HCT116 (cell line): ENCODE results near the gene POLN. TPM values are rescaled to one million over a fixed set of nuclear protein-coding genes. Genes with fewer than 3 reads are reported as not detected.

ENCODE experiments used
- ATAC-seq: fragments of 200-7000 bp; cut with Tn5 transposase; 2 replicates; pipeline ENCODE4 v1.9.1; 2020; ENCODE audit warnings: mild to moderate bottlenecking, moderate library complexity
- Bru-seq: library from RNA; stranded (reverse); fragments of 400-500 nt; gene quantifications from one replicate; lab custom pipeline; 2021; lab: Mats Ljungman, UMichigan
- BruChase-seq, 2 experiments: library from RNA; stranded (reverse); fragments of 400-500 nt; gene quantifications; one replicate each; lab custom pipeline; 2021; lab: Mats Ljungman, UMichigan
- BruUV-seq: library from RNA; stranded (reverse); fragments of 400-500 nt; replicated peaks from 2 replicates; lab custom pipeline; 2021; lab: Mats Ljungman, UMichigan
- CTCF ChIA-PET: fragments of 300-600 bp; sonication (Branson Sonifier 250); formaldehyde crosslinking; loops from one replicate; lab custom pipeline; 2021; ENCODE audit warnings: antibody characterized with exemption; lab: Charles Lee
- POLR2A ChIA-PET: fragments of 300-600, 350-600 bp; sonication (Branson Sonifier 250); formaldehyde crosslinking; loops from one replicate; lab custom pipeline; 2021; ENCODE audit warnings: antibody characterized with exemption; lab: Charles Lee
- RAD21 ChIA-PET, 2 experiments: fragments of 300-600 bp; sonication (Branson Sonifier 250); formaldehyde crosslinking; loops; one replicate each; lab custom pipeline; 2023; ENCODE audit warnings: low total read pairs in 2 of 2; ENCODE audit not compliant: uncharacterized antibody in 2 of 2, unreplicated experiment in 2 of 2, low non-redundant PET in 1 of 2; lab: Charles Lee
- DNase-seq: peaks from one replicate; pipeline ENCODE4 v3.0.0-alpha.2; 2010; ENCODE audit warnings: low read depth, low spot score
- H2AFZ ChIP-seq: fragments of 200-600 bp; shearing (Covaris generic), sonication (generic); 2 replicates; pipeline ENCODE4 v1.6.1; 2017; ENCODE audit warnings: low read depth, mixed run types, mixed read lengths, antibody characterized with exemption, low read length; ENCODE audit not compliant: poor library complexity, severe bottlenecking
- H3K27ac ChIP-seq: 2 replicates; pipeline ENCODE4 v1.5.1; 2012; ENCODE audit warnings: low read depth, low read length
- H3K27me3 ChIP-seq: fragments of 200-600 bp; sonication (generic); 2 replicates; pipeline ENCODE4 v1.6.1; 2016; ENCODE audit warnings: mixed run types, low read length, mixed read lengths; ENCODE audit not compliant: insufficient read depth
- H3K36me3 ChIP-seq, 2 experiments: fragments of 200-500 bp in 1 of 2; fragments of 200-600 bp in 1 of 2; sonication (Bioruptor generic) in 1 of 2; sonication (generic) in 1 of 2; 2 replicates each; pipeline versions ENCODE4 v1.5.1 to v1.6.1; 2014 to 2016; ENCODE audit warnings: low read length in 2 of 2, inconsistent platforms in 1 of 2, mixed read lengths in 1 of 2, mixed run types in 1 of 2; ENCODE audit not compliant: insufficient read depth in 2 of 2, control insufficient read depth in 1 of 2
- H3K4me1 ChIP-seq, 2 experiments: fragments of 200-600 bp in 1 of 2; sonication (generic) in 1 of 2; 2 replicates each; pipeline versions ENCODE4 v1.5.1 to v1.6.1; 2012 to 2017; ENCODE audit warnings: low read length in 2 of 2, inconsistent platforms in 1 of 2, mild to moderate bottlenecking in 1 of 2, mixed read lengths in 1 of 2, mixed run types in 1 of 2, moderate library complexity in 1 of 2; ENCODE audit not compliant: insufficient read depth in 2 of 2, control insufficient read depth in 1 of 2
- H3K4me2 ChIP-seq: fragments of 200-600 bp; sonication (generic); 2 replicates; pipeline ENCODE4 v1.6.1; 2017; ENCODE audit warnings: mixed run types, low read length, mixed read lengths
- H3K4me3 ChIP-seq, 2 experiments: fragments of 200-600 bp in 1 of 2; sonication (generic) in 1 of 2; replicated peaks in 1 of 2; 2 replicates each; pipeline ENCODE4 v1.5.1; 2011 to 2016; ENCODE audit warnings: low read length in 2 of 2, control low read depth in 1 of 2, low read depth in 1 of 2, mild to moderate bottlenecking in 1 of 2, mixed read lengths in 1 of 2, mixed run types in 1 of 2
- H3K79me2 ChIP-seq: fragments of 200-600 bp; sonication (generic); 2 replicates; pipeline ENCODE4 v1.6.1; 2017; ENCODE audit warnings: mild to moderate bottlenecking, mixed run types, low read length, moderate library complexity, mixed read lengths; ENCODE audit not compliant: insufficient read depth
- H3K9ac ChIP-seq: fragments of 200-600 bp; sonication (generic); 2 replicates; pipeline ENCODE4 v1.6.1; 2016; ENCODE audit warnings: low read length, mixed read lengths
- H3K9me2 ChIP-seq: fragments of 200-600 bp; sonication (generic), shearing (Covaris generic); 2 replicates; pipeline ENCODE4 v1.6.1; 2017; ENCODE audit warnings: mixed run types, mild to moderate bottlenecking, moderate library complexity; ENCODE audit not compliant: insufficient read depth
- H3K9me3 ChIP-seq, 2 experiments: fragments of 200-500 bp in 1 of 2; fragments of 200-600 bp in 1 of 2; sonication (Bioruptor generic) in 1 of 2; sonication (generic) in 1 of 2; 2 replicates each; pipeline ENCODE4 v1.6.1; 2014 to 2017; ENCODE audit warnings: low read length in 2 of 2, mixed read lengths in 2 of 2, inconsistent platforms in 1 of 2, low read depth in 1 of 2, mild to moderate bottlenecking in 1 of 2, mixed run types in 1 of 2, moderate library complexity in 1 of 2; ENCODE audit not compliant: control insufficient read depth in 1 of 2, insufficient read depth in 1 of 2
- H4K20me1 ChIP-seq: fragments of 200-600 bp; sonication (generic), shearing (Covaris generic); 2 replicates; pipeline ENCODE4 v1.6.1; 2017; ENCODE audit warnings: mixed run types, mild to moderate bottlenecking, moderate library complexity; ENCODE audit not compliant: insufficient read depth
- ATF3 ChIP-seq: IDR thresholded peaks from 2 replicates; pipeline ENCODE4 v1.6.1; 2012
- CBX3 ChIP-seq: IDR thresholded peaks from 2 replicates; pipeline ENCODE4 v1.6.1; 2012; ENCODE audit warnings: low read depth
- CTCF ChIP-seq, 3 experiments: fragments of 200-600 bp in 1 of 3; sonication (generic) in 1 of 3; IDR thresholded peaks in 2 of 3; conservative IDR thresholded peaks in 1 of 3; 2 replicates each; pipeline ENCODE4 v1.5.1; 2012 to 2017; ENCODE audit warnings: low read depth in 2 of 3, low read length in 2 of 3, antibody characterized with exemption in 1 of 3, borderline replicate concordance in 1 of 3, control low read depth in 1 of 3, mild to moderate bottlenecking in 1 of 3, mixed read lengths in 1 of 3, mixed run types in 1 of 3, moderate library complexity in 1 of 3; ENCODE audit not compliant: insufficient read depth in 1 of 3
- EGR1 ChIP-seq: IDR thresholded peaks from 2 replicates; pipeline ENCODE4 v1.6.1; 2012; ENCODE audit warnings: low read depth
- ELF1 ChIP-seq: IDR thresholded peaks from 2 replicates; pipeline ENCODE4 v1.6.1; 2012; ENCODE audit warnings: low read depth, borderline replicate concordance
- FOSL1 ChIP-seq: IDR thresholded peaks from 2 replicates; pipeline ENCODE4 v1.6.1; 2012; ENCODE audit warnings: low read depth
- JUND ChIP-seq: IDR thresholded peaks from 2 replicates; pipeline ENCODE4 v1.6.1; 2012
- MAX ChIP-seq: IDR thresholded peaks from 2 replicates; pipeline ENCODE4 v1.6.1; 2012
- POLR2A ChIP-seq: IDR thresholded peaks from 2 replicates; pipeline ENCODE4 v1.7.0; 2011; ENCODE audit warnings: borderline replicate concordance; ENCODE audit not compliant: insufficient read depth, insufficient read length; ENCODE audit errors: extremely low read depth
- POLR2AphosphoS5 ChIP-seq: IDR thresholded peaks from 2 replicates; pipeline ENCODE4 v1.6.1; 2011; ENCODE audit warnings: mild to moderate bottlenecking, low read depth, low read length, moderate library complexity
- RAD21 ChIP-seq: IDR thresholded peaks from 2 replicates; pipeline ENCODE4 v1.6.1; 2012; ENCODE audit warnings: low read depth, mild to moderate bottlenecking
- REST ChIP-seq: IDR thresholded peaks from 2 replicates; pipeline ENCODE4 v1.6.1; 2012; ENCODE audit warnings: low read depth
- SIN3A ChIP-seq: IDR thresholded peaks from 2 replicates; pipeline ENCODE4 v1.6.1; 2012; ENCODE audit warnings: low read depth
- SP1 ChIP-seq: IDR thresholded peaks from 2 replicates; pipeline ENCODE4 v1.6.1; 2012; ENCODE audit warnings: low read depth
- TCF7L2 ChIP-seq: IDR thresholded peaks from 2 replicates; pipeline ENCODE4 v1.7.0; 2011; ENCODE audit warnings: borderline replicate concordance, inconsistent platforms; ENCODE audit not compliant: insufficient read depth, insufficient read length; ENCODE audit errors: extremely low read depth
- YY1 ChIP-seq: IDR thresholded peaks from 2 replicates; pipeline ENCODE4 v1.6.1; 2011; ENCODE audit warnings: low read length, low read depth, moderate library complexity, mild to moderate bottlenecking; ENCODE audit not compliant: insufficient replicate concordance; ENCODE audit errors: extremely low read depth
- ZFX ChIP-seq: fragments of 450-650 bp; IDR thresholded peaks from 2 replicates; pipeline ENCODE4 v1.6.1; 2017
- ZNF274 ChIP-seq: fragments of 200-500 bp; sonication (Bioruptor generic); IDR thresholded peaks from 2 replicates; pipeline ENCODE4 v1.6.1; 2014; ENCODE audit warnings: mild to moderate bottlenecking, low read depth, low read length, inconsistent platforms
- intact Hi-C: fragments of 100-400 bp; cut with micrococcal nuclease; formaldehyde crosslinking; loops from 2 replicates; pipeline ENCODE4 v1.10.0; 2022
- long read RNA-seq: library from polyadenylated mRNA; unstranded; transcript quantifications from one replicate; pipeline ENCODE4 v2.0.0, GENCODE V29; 2021; ENCODE audit not compliant: unreplicated experiment
- polyA plus RNA-seq: library from polyadenylated mRNA; unstranded; fragments of >200 nt; gene quantifications from 2 replicates; pipeline ENCODE4 v1.2.1, GENCODE V29; 2012; ENCODE audit warnings: missing spikeins
- total RNA-seq: library from RNA; stranded (reverse); gene quantifications from one replicate; pipeline ENCODE4 v1.2.1, GENCODE V29; 2021; ENCODE audit not compliant: unreplicated experiment

The POLN gene
- 3.1 TPM for total RNA-seq
- 1.0 and 1.4 TPM in 2 replicates for polyA plus RNA-seq
- percentile 39 among the genes with signal in this experiment for Bru-seq, nascent RNA
- percentile 43 among the genes with signal in this experiment for BruChase-seq, experiment 1, labeled RNA remaining after a 6-hour chase
- BruChase-seq, experiment 2, labeled RNA remaining after a 2-hour chase, result percentile 38 among the genes with signal in this experiment
- long read RNA-seq, partial matches to known transcripts, result 1 of 4 reads
- long read RNA-seq, other reads (novel, unspliced or antisense), result 3 of 4 reads

- Histone ChIP-seq H3K9me2 (no peaks in the 10 kb centered on the region), H3K27ac (peak within 1 kb of the TSS; percentile 72), H3K4me1 (peaks cover 7 to 27% of the 10 kb centered on the region in 2 experiments; a peak in 3 of 4 replicates), H3K4me2 (peak within 1 kb of the TSS; percentile 93), H3K27me3 (no peaks in the 10 kb centered on the region), H3K9me3 (no peaks in the 10 kb centered on the region), H3K36me3 (peaks cover 5 to 22% of the 10 kb centered on the region in 2 experiments; a peak in 3 of 4 replicates), H3K79me2 (peaks cover 50% of the 10 kb centered on the region), H2AFZ (peak within 1 kb of the TSS; percentile 79), H3K4me3 (peak within 1 kb of the TSS; percentile 94 to 97), H3K9ac (peak within 1 kb of the TSS; percentile 83), H4K20me1 (peaks cover 24% of the 10 kb centered on the region; the same call in 1 of the 2 replicates)
- intact Hi-C loops, result loop anchor here (1.0 to 5.0 kb wide), 2 partner anchors 21 to 171 kb away; partner anchors contain the start of gene MXD4
- no TSS peak for BruUV-seq
- peak; percentile 95 for DNase-seq
- RAD21 ChIA-PET, result interaction anchor here in 1 of 2 experiments (1.0 kb wide), 1 partner anchor 200 kb away, joined by 3 read pairs; no protein-coding TSS in a partner anchor
- POLR2A ChIA-PET, result interaction anchor here (1.0 kb wide), 2 partner anchors 20 to 172 kb away, joined by 3 read pairs; partner anchors contain the start of gene MXD4
- CTCF ChIA-PET, result interaction anchor here (1.0 to 1.2 kb wide), 3 partner anchors 16 to 200 kb away, joined by 3 to 4 read pairs (median 3); no protein-coding TSS in a partner anchor
- peak; percentile 97 for ATAC-seq
- TF ChIP-seq CBX3 (no peak; the same call in 1 of the 2 replicates), FOSL1 (no peak), POLR2AphosphoS5 (peak; percentile 97), JUND (no peak), ATF3 (no peak), TCF7L2 (no peak), CTCF (IDR thresholded peaks at IDR 0.05 in 2 of 3, conservative IDR thresholded peaks at IDR 0.05 in 1 of 3; ENCODE audit: borderline replicate concordance in 1 of 3, insufficient read depth in 1 of 3, low read depth in 2 of 3, low read length in 2 of 3) (no peak), ZFX (peak; percentile 94; the same call in 1 of the 2 replicates), RAD21 (0 out of 2 replicates have a peak, but pooled peaks have one; percentile 8), YY1 (peak; percentile 44), REST (no peak), MAX (peak; percentile 87), SP1 (no peak; the same call in 1 of the 2 replicates), EGR1 (no peak), ELF1 (no peak), POLR2A (peak; percentile 71), ZNF274 (no peak), SIN3A (peak; percentile 87; the same call in 1 of the 2 replicates)
These were observed at the start of gene POLN, which contains the start of gene HAUS3 for GRCh38 chr4:2241410-2242353. POLN (minus strand) TSS chr4:2242121; CDS start chr4:2229231, 12,890 bp downstream. HAUS3 (minus strand) TSS chr4:2242121; CDS start chr4:2240946, 1,175 bp downstream.
